Activated CD4-positive, alpha-beta T cell treated with anti-CD3 and anti-CD28 coated beads, Interleukin-2, amount 50 U/mL, for 24 hours (primary cell): ENCODE measurements around the gene MSN.
"Not testable (repeated sequence)": the region's sequence is repeated elsewhere in the genome, so short reads cannot be mapped to it uniquely, and the experiment has no call there.

ENCODE experiments used
- DNase-seq, 2 donors: peaks; one replicate each; pipeline ENCODE4 v3.0.0-alpha.2; 2020; ENCODE audit warnings: low read depth in 1 of 2, low spot score in 1 of 2

Gene MSN

GRCh38 chrX:65712005-65712806, 44.8 kb downstream of the MSN start:
- DNase-seq: no peak

DNA sequence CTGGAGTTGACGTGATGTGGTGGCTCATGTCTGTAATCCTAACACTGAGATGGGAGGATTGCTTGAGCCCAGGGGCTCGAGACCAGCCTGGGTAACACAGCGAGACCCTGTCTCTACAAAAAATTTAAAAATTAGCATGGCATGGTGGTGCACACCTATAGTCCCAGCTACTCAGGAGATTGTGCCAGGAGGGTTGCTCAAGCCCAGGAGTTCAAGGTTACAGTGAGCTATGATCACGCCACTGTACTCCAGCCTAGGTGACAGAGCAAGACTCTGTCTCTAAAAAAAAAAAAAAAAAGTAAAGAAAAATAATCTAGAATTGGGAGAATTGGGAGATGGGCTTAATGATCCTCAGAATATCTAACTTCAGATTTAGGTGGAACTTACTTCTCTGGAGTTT, 51.1 kb downstream of the MSN start:
- no peak for DNase-seq

DNA sequence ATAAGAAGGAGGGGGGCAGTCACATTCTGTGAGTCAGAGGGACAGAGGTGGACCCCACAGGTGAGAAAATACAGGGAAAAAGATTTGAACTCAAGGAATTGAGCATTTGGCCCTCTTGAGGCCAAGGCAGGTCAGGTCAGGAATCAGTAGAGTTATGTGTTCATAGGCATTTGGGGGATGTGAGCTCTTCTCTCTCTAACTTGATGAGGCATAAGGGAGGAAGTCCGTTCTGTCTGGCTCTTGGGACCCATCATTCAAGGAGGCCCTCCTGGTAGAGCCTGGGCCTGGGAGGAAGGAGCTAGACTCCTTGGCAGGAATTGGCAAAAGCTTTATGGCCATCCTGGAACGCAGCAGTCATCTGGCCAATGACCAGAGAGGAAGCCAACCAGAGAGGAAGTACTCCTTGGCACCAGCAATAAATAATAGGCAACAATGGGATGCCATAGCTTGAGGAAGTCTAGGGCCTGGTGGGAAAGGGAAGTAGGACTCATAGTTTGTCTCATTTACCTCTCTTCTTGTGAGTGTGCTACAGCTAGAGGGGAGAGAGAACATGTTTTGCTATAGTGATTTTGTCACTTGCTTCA, 53.0 kb downstream of the MSN start:
- no peak for DNase-seq

DNA sequence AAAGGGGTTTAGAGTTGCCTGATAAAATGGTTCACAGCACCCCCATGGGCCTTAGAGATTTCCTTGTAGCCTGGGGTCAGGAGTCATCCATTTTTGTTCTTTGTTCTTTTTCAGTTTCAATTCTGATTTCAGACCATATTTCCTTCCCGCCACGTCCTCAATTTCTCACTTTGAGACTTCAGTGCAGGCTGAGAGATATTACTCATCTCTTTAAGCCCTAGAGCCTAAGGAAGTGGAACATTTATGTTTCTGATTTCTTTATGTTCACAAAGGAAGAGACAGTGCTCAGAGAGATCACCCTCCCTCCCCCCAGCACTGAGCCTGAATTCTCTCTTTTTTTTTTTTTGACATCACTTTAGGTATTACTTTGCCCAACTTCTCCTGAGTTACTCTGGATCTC, 56.3 kb downstream of the MSN start:
- peak in 1 of 2 donors; percentile 26 for DNase-seq

- no peak for DNase-seq
Measured at GRCh38 chrX:65726715-65727114, 59.3 kb downstream of the MSN start.

DNA sequence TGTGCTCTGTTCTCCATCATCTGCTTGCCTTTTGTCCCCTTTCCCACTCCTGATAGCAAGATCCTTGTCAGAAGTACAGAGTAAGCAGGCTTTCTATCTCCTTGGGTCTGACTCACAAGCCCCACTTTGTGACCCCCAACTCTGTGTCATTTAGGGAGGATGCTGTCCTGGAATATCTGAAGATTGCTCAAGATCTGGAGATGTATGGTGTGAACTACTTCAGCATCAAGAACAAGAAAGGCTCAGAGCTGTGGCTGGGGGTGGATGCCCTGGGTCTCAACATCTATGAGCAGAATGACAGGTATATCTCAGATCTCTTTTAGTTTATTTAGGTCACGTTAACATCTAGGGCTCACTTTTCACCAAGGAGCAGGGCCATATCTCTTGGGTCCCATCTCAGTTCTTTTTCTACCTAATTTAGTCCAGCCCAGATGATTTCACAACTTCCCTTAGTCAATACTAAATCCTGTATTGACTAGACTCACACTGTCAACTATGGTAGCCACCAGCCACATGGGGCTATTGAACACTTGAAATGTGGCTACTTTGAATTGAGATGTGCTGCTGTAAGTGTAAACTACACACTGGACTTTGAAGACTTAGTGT, 64.3 kb downstream of the MSN start:
- no peak for DNase-seq

- no peak for DNase-seq
Measured at GRCh38 chrX:65740909-65741308, 73.5 kb downstream of the MSN start.

DNA sequence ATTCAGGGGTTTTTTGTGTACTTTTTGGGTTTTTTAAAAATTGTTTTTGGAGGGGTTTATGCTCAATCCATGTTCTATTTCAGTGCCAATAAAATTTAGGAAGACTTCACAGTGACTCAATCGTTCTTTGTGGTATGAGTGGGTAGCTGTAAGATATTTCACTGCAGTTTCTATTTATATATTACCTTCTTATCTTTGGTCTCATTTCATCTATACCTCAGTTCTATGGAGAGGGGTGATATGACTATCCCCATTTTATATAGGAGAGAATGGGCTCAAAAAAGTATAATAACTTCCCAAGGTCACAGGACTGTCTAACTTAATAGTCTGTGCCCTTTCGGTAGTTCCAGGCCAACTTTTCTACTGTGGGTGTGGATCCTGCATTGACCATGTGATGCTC, 74.4 kb downstream of the MSN start:
- no peak for DNase-seq

DNA sequence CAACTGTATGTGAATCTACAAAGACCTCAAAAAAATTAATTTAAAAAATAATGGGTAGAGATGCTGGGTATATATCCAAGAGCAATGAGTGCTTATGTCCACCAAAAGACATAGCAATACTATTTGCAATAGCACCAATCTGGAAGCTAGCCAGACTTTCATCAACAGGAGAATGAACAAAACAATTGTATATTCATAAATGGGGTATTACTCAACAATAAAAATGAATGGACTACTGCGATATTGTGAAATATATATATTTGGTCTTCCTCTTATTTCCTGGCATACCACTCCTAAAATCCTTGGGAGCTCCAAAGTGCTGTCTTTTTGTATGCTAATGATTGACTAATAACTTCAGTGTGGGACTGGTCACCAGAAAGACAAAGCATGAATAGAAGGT, 77.5 kb downstream of the MSN start:
- no peak for DNase-seq

DNA sequence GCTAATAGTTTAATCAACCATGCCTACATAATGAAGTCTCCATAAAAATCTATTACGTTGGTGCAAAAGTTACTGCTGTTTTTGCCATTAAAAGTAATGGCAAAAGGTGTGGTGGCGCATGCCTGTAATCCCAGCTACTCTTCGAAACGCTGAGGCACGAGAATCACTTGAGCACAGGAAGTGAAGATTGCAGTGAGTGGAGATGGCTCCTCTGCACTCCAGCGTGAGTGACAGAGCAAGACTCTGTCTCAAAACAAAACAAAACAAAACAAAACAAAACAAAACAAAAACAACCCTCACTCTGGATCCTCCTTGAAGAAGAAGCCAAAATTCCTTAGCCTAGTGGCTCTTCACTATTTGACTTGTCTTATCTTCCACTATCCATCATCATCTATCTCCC, 78.0 kb downstream of the MSN start:
- DNase-seq: no peak

GRCh38 chrX:65745992-65746391, 78.5 kb downstream of the MSN start:
- no peak for DNase-seq

DNA sequence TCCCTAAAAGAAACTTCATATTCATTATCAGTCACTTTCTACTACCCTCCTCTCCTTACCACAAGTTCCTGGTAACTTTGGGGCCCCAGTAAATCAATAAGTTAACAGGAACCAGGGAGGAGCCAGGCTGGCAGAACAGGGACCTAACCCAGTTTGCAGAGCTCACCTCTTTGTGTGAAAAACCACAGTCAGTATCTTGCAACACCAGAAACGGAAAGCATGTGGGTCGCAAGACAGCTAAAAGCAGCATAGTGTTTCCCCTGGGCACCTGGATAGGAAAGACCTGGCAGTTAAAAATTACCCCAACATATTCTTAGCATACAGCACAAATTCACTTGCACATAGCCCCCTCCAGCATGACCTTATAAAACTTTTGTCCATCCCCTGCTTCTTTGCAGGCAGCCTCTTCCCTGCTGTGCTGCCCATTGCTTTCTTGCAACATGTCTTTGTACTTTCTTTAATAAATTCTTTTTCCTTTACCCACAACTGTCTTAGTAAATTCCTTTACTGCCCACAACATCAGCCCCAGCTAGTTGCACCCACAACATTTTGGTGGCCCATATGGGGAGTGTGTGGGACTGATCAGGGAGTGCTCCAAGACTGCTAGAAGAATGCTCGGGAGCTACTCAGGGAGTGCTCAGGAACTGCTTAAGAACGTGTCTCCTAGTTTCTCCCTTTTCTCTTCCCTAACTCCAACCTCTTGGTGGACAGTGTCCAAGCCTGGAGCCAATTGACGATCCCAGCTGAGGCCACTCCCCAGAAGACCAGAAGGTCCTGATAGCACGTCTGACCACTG, 83.4 kb downstream of the MSN start:
- DNase-seq: peak in 1 of 2 donors; percentile 11

GRCh38 chrX:65751519-65751918, 84.1 kb downstream of the MSN start:
- DNase-seq: no peak

DNA sequence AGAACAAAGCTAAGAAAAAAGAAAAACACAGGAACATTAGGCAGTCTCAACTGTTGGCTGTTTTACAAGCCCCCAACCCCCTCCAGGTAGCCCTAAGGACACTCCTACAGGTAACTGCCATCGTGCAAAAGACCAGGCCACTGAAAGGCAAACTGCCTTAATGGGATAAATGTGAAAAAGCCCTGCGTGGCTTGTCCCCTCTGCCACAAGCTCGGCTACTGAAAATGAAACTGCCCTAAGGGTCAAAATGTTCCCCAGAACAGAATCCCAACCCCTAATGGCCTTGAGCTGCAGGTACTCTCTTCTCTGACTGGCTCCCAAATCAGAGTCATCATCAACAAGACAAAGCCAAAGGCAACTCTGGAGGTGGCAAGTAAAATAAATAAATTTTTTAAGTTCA, 84.8 kb downstream of the MSN start:
- no peak for DNase-seq

DNA sequence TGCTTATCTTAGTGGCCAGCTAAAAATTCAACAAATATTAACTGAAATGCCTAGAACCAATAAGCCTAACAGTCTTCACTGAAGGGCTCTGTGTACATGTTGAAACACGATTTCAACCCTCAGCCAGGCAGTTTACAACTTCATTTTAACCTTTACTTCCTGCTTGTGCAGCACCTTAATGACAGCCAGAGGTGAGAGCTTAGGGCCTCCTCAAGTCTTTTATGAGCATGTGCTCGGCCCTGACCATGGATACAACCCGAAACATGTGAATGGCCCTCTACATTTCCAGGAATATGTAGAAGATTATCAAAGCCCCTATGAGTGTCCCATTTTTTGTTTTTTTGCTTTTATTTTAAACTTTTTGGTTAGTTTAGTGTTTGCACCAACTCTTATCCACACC, 88.3 kb downstream of the MSN start:
- DNase-seq: no peak

DNA sequence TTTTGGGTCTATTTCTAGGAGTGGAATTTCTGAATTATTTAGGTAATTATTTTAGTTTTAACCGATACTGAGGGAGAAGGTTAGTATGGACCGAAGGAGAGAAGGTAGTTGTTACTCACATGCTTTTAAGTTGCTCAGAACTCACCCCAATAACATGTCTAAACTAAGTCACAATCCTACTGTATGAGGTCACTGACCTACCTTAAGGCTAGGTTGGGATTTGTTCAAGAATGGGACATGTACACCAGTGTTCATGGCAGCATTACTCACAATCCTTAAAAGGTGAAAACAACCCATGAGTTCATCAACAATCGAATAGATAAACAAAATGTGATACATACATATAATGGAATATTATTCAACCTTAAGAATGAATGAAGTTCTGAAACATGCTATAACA, 90.5 kb downstream of the MSN start:
- DNase-seq: no peak

DNA sequence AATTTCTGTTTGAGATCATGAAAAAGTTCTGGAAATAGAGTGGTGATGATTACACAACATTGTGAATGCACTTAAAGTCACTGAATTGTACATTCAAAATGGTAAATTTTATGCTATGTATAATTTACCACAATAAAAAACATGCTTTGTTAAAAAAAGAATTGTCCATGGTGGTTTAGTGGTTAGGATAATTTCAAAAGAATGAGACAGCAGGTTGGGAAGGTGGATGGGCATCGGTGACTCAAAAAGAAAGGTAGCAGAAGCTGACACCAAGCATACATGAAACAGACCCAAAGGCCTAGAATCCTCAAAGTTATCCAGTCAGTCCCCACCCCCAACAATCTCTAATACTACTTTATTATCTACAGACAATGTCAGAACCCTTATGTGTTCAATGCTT, 91.1 kb downstream of the MSN start:
- no peak for DNase-seq

DNA sequence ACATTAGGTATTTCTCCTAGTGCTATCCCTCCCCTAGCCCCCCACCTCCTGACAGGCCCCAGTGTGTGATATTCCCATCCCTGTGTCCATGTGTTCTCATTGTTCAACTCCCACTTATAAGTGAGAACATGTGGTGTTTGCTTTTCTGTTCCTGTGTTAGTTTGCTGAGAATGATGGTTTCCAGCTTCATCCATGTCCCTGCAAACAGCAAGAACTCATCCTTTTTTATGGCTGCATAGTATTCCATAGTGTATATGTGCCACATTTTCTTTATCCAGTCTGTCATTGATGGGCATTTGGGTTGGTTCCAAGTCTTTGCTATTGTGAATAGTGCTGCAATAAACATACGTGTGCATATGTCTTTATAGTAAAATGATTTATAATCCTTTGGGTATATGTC, 92.1 kb downstream of the MSN start:
- DNase-seq: not testable (repeated sequence)

DNA sequence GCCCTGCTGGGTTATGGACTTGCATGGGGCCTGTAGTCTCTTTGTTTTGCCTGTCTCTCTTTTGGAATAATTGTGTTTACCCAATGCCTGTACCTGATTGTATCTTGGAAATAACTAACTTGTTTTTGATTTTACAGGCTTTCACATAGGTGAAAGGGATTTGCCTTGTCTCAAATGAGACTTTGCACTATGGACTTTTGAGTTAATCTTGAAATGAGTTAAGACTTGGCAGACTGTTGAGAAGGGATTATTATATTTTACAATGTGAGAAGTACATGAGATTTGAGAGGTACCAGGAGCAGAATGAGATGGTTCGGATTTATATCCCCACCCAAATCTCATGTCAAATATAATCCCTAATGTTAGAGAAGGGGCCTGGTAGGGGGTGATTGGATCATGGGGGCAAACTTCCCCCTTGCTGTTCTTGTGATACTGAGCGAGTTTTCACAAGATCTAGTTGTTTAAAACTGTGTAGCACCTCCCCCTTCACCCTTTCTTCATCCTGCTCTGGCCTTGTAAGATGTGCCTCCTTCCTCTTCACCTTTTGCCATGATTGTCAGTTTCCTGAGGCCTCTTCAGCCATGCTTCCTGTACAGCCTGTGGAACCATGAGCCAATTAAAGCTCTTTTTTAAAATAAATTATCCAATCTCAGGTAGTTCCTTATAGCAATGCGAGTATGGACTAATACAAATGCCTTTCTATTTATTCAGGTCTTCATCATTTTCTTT, 102.3 kb downstream of the MSN start:
- DNase-seq: no peak

- no peak for DNase-seq
Measured at GRCh38 chrX:65772842-65773241, 105.4 kb downstream of the MSN start.

- DNase-seq: no peak
Measured at GRCh38 chrX:65781845-65782244, 114.4 kb downstream of the MSN start.
